PC-9 (cell line): ENCODE data around the gene NOC2L. TPM values are rescaled to one million over a fixed set of nuclear protein-coding genes. Genes with fewer than 3 reads are reported as not detected.
"Not testable (repeated sequence)": the region's sequence is repeated elsewhere in the genome, so short reads cannot be mapped to it uniquely, and the experiment has no call there.

Experiments
- BruUV-seq: library from RNA; stranded (reverse); fragments of 400-500 nt; replicated peaks from 2 replicates; lab custom pipeline; 2021; lab: Mats Ljungman, UMichigan
- CTCF ChIA-PET: fragments of 300-600 bp; sonication (Branson Sonifier 250); formaldehyde crosslinking; loops from one replicate; lab custom pipeline; 2022; ENCODE audit warnings: antibody characterized with exemption; lab: Charles Lee
- POLR2A ChIA-PET: fragments of 300-600 bp; sonication (Branson Sonifier 250); formaldehyde crosslinking; loops from one replicate; lab custom pipeline; 2022; ENCODE audit warnings: antibody characterized with exemption; ENCODE audit not compliant: unreplicated experiment; lab: Charles Lee
- DNase-seq, 2 experiments: peaks; one replicate each; pipeline versions ENCODE4 v3.0.0 to v3.0.0-alpha.2; 2015 to 2022; ENCODE audit warnings: mixed read lengths in 1 of 2
- H2AFZ ChIP-seq: fragments of 200-600 bp; sonication (generic); 2 replicates; pipeline ENCODE4 v1.8.1; 2017; ENCODE audit warnings: antibody characterized with exemption
- H3F3A ChIP-seq: fragments of 200-600 bp; sonication (generic); 2 replicates; pipeline ENCODE4 v1.8.1; 2017; ENCODE audit warnings: antibody characterized with exemption, mild to moderate bottlenecking, low read depth; ENCODE audit not compliant: insufficient read depth
- H3K27ac ChIP-seq: fragments of 200-600 bp; sonication (generic); 2 replicates; pipeline ENCODE4 v1.6.1; 2016; ENCODE audit warnings: mixed run types
- H3K27me3 ChIP-seq: fragments of 200-600 bp; sonication (generic); 2 replicates; pipeline ENCODE4 v1.6.1; 2016; ENCODE audit warnings: low read depth, mixed run types; ENCODE audit not compliant: insufficient read depth
- H3K36me3 ChIP-seq: fragments of 200-600 bp; sonication (generic); 2 replicates; pipeline ENCODE4 v1.6.1; 2016; ENCODE audit warnings: low read depth, mixed run types
- H3K4me1 ChIP-seq: fragments of 200-600 bp; sonication (generic); replicated peaks from 2 replicates; pipeline ENCODE4 v1.6.1; 2016; ENCODE audit warnings: mixed run types; ENCODE audit not compliant: insufficient read depth
- H3K4me2 ChIP-seq: fragments of 200-600 bp; sonication (generic); 2 replicates; pipeline ENCODE4 v1.6.1; 2017; ENCODE audit warnings: mixed run types
- H3K4me3 ChIP-seq: fragments of 200-600 bp; sonication (generic); 2 replicates; pipeline ENCODE4 v1.6.1; 2016; ENCODE audit warnings: mixed run types
- H3K79me2 ChIP-seq: fragments of 200-600 bp; sonication (generic); 2 replicates; pipeline ENCODE4 v1.6.1; 2017; ENCODE audit warnings: low read depth, mixed run types
- H3K9me2 ChIP-seq: fragments of 200-600 bp; sonication (generic); 2 replicates; pipeline ENCODE4 v1.8.1; 2017; ENCODE audit warnings: mild to moderate bottlenecking; ENCODE audit not compliant: insufficient read depth
- H3K9me3 ChIP-seq: fragments of 200-600 bp; sonication (generic); 2 replicates; pipeline ENCODE4 v1.8.1; 2016; ENCODE audit warnings: low read depth; ENCODE audit not compliant: insufficient read depth
- H4K20me1 ChIP-seq: fragments of 200-600 bp; sonication (generic); 2 replicates; pipeline ENCODE4 v1.8.1; 2017; ENCODE audit not compliant: insufficient read depth
- CTCF ChIP-seq: fragments of 200-600 bp; sonication (generic); conservative IDR thresholded peaks from 2 replicates; pipeline ENCODE4 v1.6.1; 2017; ENCODE audit warnings: mixed run types, antibody characterized with exemption, mild to moderate bottlenecking, moderate library complexity
- EZH2 ChIP-seq: fragments of 200-600 bp; sonication (generic); IDR thresholded peaks from 2 replicates; pipeline ENCODE4 v1.8.0; 2017; ENCODE audit warnings: antibody characterized with exemption, low read depth
- intact Hi-C: fragments of 100-400 bp; cut with micrococcal nuclease; formaldehyde crosslinking; loops from one replicate; pipeline ENCODE4 v1.10.0; 2022; ENCODE audit not compliant: unreplicated experiment
- total RNA-seq: library from RNA; stranded (reverse); gene quantifications from 2 replicates; pipeline ENCODE4 v1.2.3, GENCODE V29; 2021

NOC2L gene
- total RNA-seq, 1 experiment from 2014 or later, result 86.4 TPM

GRCh38 chr1:978835-979743, 20.0 kb upstream of the NOC2L start:
- H3K79me2 ChIP-seq, result no peaks in the 10 kb centered on the region
- H3F3A ChIP-seq, result peaks cover 39% of the 10 kb centered on the region
- H3K9me2 ChIP-seq, result no peaks in the 10 kb centered on the region
- H4K20me1 ChIP-seq, result no peaks in the 10 kb centered on the region
- no peak overlapping the region for H3K27ac ChIP-seq
- DNase-seq, result no peak
- H3K36me3 ChIP-seq, result no peaks in the 10 kb centered on the region
- CTCF ChIA-PET, result no interaction called here
- POLR2A ChIA-PET, result no interaction called here
- no peak for TF ChIP-seq EZH2
- no peak for TF ChIP-seq CTCF
- no peaks in the 10 kb centered on the region for H3K27me3 ChIP-seq
- H3K4me1 ChIP-seq, result peaks cover 13% of the 10 kb centered on the region
- H3K4me3 ChIP-seq, result no peak overlapping the region
- H2AFZ ChIP-seq, result no peak overlapping the region
- no TSS peak for BruUV-seq
- H3K4me2 ChIP-seq, result no peak overlapping the region
- intact Hi-C loops, result no loop called here
- H3K9me3 ChIP-seq, result no peaks in the 10 kb centered on the region

GRCh38 chr1:978069-978834, 19.2 kb upstream of the NOC2L start:
- Histone ChIP-seq H3K9me3 (no peaks in the 10 kb centered on the region), H3K4me3 (no peak overlapping the region), H3F3A (peaks cover 34% of the 10 kb centered on the region), H3K9me2 (no peaks in the 10 kb centered on the region), H3K27ac (no peak overlapping the region), H3K36me3 (no peaks in the 10 kb centered on the region), H4K20me1 (no peaks in the 10 kb centered on the region), H3K79me2 (no peaks in the 10 kb centered on the region), H3K27me3 (no peaks in the 10 kb centered on the region), H2AFZ (no peak overlapping the region), H3K4me2 (no peak overlapping the region), H3K4me1 (peaks cover 13% of the 10 kb centered on the region)
- DNase-seq, result no peak
- POLR2A ChIA-PET, result no interaction called here
- CTCF ChIA-PET, result no interaction called here
- intact Hi-C loops, result no loop called here
- TF ChIP-seq CTCF, result no peak
- TF ChIP-seq EZH2, result no peak
- no TSS peak for BruUV-seq

- H3K4me2 ChIP-seq, H3K27ac ChIP-seq, H3K27me3 ChIP-seq, POLR2A ChIA-PET, H4K20me1 ChIP-seq, H3K4me3 ChIP-seq, H3K36me3 ChIP-seq, H3K79me2 ChIP-seq, H3K9me3 ChIP-seq, H2AFZ ChIP-seq, BruUV-seq, DNase-seq, H3K9me2 ChIP-seq: not testable (repeated sequence)
- H3F3A ChIP-seq, result peaks cover 33% of the 10 kb centered on the region
- CTCF ChIA-PET, result interaction anchor here (0.6 to 0.7 kb wide), 3 partner anchors 10 to 288 kb away, joined by 3 to 5 read pairs (median 5); no protein-coding TSS in a partner anchor
- H3K4me1 ChIP-seq, result peaks cover 13% of the 10 kb centered on the region
- intact Hi-C loops, result loop anchor here (1.0 to 2.0 kb wide), 2 partner anchors 72 to 106 kb away; no protein-coding TSS in a partner anchor
Measured at GRCh38 chr1:976791-977190, 17.7 kb upstream of the NOC2L start.
